AG09309 (cell line): ENCODE results near the gene PAK4.

Source experiments
- DNase-seq: peaks from one replicate; pipeline ENCODE4 v3.0.0-alpha.2; 2010; ENCODE audit warnings: low read depth
- H3K4me3 ChIP-seq: 2 replicates; pipeline ENCODE4 v1.5.1; 2011; ENCODE audit warnings: mild to moderate bottlenecking, low read depth, low read length, moderate library complexity; ENCODE audit not compliant: control insufficient read depth
- TF ChIP-seq, protein P1 (sequence below): IDR thresholded peaks from 2 replicates; pipeline ENCODE4 v1.5.1; 2011; ENCODE audit warnings: mild to moderate bottlenecking, low read depth, low read length, inconsistent platforms; ENCODE audit not compliant: insufficient read depth, control insufficient read depth; ENCODE audit errors: missing control alignments

The PAK4 gene

DNA sequence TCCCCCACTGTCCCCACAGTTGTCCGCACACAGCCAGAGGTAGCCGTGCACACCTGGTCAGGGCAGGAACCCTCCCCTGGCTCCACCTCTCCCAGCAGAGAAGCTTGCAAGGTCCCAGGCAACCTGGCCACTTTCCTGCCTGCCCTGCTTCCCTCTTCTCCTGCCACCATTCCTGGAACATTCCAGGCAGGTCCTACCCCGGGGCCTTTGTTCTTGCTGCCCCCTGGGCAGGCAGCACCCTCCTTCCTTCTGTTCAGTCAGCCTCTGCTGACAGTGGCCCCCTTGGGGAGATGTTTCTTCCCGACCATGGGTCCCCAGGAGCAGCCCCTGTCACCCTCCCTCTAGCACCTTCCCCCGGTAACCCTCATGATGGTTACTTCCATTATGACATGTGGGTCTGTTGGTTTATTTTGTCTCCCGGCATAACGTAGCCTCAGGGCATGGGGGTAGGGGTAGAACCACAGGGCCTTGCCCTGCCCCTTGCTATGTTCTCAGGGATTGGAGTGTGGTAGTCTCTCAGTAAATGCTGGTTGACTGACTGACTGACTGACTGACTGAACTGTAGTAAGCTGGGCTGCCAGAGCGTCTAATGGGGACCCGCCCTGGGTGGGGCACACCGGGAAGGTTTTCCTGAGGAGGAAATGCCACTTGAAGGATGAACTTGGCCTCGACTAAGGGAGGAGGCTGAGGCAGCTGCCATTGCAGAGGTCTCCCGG lies 10.8 kb downstream of the PAK4 start:
- no peak for DNase-seq
- no peak overlapping the region for H3K4me3 ChIP-seq
- TF ChIP-seq, protein P1, sequence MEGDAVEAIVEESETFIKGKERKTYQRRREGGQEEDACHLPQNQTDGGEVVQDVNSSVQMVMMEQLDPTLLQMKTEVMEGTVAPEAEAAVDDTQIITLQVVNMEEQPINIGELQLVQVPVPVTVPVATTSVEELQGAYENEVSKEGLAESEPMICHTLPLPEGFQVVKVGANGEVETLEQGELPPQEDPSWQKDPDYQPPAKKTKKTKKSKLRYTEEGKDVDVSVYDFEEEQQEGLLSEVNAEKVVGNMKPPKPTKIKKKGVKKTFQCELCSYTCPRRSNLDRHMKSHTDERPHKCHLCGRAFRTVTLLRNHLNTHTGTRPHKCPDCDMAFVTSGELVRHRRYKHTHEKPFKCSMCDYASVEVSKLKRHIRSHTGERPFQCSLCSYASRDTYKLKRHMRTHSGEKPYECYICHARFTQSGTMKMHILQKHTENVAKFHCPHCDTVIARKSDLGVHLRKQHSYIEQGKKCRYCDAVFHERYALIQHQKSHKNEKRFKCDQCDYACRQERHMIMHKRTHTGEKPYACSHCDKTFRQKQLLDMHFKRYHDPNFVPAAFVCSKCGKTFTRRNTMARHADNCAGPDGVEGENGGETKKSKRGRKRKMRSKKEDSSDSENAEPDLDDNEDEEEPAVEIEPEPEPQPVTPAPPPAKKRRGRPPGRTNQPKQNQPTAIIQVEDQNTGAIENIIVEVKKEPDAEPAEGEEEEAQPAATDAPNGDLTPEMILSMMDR, result no peak

DNA sequence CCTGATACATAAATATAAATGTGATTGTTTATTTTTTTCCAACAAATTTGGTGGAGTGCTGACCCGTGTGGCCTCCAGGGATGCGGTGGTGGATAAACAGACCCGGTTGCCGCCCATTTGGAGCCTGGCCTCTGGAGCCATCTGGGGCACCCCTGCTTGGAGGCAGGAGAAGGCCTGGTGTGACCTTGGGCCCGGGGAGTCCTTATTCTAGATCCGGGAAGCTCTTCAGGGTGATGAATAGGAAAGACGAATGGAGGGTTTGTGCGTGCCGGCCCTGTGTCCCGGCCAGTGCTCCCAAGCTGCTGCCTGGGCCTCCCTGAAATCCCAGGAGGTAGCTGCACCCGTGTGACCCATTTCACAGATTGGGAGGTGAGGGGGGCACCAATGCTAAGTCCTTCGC lies 11.5 kb downstream of the PAK4 start:
- TF ChIP-seq, protein P1, result no peak
- DNase-seq, result no peak
- H3K4me3 ChIP-seq, result no peak overlapping the region

DNA sequence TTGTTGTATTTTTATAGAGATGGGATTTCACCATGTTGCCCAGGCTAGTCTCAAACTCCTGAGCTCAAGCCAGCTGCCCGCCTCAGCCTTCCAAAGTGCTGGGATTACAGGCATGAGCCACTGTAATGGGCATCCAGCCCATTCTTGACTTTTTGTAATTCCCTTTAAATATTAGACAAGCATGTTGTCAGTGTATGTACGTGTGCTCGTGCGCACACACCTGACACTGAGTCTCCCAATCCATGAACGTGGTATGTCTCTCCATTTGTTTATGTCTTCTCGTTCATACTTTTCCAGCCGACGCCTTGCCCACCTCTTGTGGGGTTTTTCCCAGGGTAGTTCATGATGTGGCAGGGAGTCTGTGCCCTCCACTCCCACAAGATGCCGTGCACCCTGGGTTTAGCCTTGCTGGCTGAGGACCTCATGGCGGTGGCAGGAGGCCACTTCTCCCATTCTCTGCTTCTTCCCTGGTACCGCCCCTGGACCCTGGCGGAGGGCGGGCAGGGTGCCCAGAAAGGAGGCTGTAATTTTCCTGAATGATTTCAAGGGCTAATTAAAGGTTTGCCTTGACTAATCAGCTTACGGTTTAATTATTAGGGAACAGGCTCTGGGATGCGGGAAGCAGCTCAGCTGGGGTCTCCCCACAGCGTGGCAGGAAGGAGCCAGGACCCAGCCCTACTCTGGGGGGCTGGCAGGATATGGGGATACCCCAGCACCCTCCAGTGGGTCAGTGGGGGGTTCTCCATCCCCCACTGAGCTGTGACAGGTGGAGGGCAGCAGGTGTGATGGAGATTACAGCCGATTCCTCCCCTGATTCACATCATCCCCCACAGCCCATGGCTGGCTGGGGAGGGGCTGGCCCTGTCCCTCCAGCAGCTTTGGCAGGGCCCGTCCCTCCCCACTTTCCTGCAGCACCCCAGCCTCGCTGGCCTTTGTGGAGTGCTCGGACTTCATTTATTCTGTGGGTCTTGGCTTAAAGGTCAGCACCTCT lies 12.9 kb downstream of the PAK4 start:
- no peak overlapping the region for H3K4me3 ChIP-seq
- TF ChIP-seq, protein P1, result no peak
- no peak for DNase-seq

DNA sequence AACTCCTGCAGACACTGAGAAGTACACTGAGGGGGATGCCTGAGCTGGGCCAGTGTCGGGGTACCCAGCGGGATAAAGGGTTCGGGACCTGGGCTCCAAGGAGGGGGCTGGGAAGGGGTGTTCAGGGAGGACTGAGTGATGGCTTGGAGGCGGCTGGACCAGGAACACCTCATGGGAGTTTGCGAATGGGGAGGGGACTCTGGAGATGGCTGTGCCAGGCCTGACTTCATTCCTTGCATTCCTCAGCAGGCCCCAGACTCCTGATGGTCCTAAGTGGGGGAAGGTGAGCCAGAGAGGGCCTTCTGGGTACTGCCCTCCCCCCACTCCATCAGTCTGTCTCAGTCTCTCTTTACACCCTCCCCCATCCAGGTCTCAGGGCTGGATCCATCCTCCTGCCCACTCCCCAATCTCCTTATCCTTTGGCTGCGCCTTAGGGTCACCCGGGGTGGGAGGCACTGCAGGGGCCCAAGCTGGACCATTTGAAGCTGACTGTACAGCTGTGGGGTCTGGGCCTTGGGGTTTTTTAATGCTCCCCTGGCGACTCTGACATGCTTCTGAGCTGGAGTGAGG lies 13.8 kb downstream of the PAK4 start:
- H3K4me3 ChIP-seq, result no peak overlapping the region
- DNase-seq, result no peak
- TF ChIP-seq, protein P1, result no peak

DNA sequence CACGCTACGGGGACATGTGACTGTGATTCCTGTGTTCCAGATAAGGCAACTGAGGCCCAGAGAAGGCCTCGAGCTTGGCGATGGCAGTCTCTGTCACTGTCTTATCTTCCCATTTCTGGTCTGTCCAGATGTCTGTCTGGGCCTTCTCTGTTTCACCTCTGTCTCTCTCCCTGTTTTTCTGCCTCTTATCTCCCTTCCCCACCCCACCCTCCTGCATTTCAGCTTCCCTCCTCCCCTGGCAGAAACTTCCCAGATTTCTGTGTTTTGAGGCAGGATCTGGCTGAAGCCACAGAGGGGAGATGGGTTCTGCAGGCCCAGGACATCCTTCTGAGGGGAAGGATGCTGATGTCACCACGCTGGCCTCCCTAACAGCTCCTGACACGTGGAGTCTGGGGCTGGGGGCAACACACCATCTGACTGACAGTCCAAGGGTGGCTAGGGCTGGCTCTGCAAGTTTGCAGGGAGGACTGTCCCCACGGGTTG lies 14.4 kb downstream of the PAK4 start:
- no peak for DNase-seq
- TF ChIP-seq, protein P1, result no peak
- H3K4me3 ChIP-seq, result no peak overlapping the region

DNA sequence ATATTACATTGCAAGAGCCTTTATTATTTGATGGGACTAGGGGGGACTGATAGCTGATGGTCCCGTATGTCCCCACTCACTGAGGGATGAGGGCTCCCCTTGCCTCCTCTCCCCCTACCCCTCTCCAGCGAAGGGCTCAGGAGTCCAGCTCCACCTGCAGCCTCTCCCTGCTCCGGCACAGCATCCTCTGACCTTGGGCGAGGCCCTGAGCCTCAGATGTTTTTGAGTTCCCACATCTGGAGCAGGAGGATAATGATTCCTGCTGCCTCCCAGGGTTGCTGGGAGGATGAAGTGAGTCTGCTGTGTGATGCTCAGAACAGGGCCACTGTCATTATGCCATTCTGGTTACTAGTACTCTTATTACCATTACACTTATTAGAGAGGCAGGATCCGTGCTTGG lies 15.0 kb downstream of the PAK4 start:
- DNase-seq, result no peak
- TF ChIP-seq, protein P1, result no peak
- H3K4me3 ChIP-seq, result no peak overlapping the region
